Smooth muscle cell of the pulmonary artery (primary cell): ENCODE data around the gene PIK3R6. TPM values are rescaled to one million over a fixed set of nuclear protein-coding genes. Genes with fewer than 3 reads are reported as not detected.

ENCODE experiments used
- total RNA-seq: library from RNA; depleted of rRNA; stranded (reverse); fragments of >200 nt; gene quantifications from 2 replicates; pipeline ENCODE4 v1.2.3, GENCODE V29; 2014

The PIK3R6 gene
- not detected in 2 replicates for total RNA-seq

GRCh38 chr17:8867361-8867981 lies at the start of gene PIK3R6:
Gene PIK3R6, minus strand, starts transcription at chr17:8867674. Its CDS starts 17,880 bp downstream, at chr17:8849794.

DNA sequence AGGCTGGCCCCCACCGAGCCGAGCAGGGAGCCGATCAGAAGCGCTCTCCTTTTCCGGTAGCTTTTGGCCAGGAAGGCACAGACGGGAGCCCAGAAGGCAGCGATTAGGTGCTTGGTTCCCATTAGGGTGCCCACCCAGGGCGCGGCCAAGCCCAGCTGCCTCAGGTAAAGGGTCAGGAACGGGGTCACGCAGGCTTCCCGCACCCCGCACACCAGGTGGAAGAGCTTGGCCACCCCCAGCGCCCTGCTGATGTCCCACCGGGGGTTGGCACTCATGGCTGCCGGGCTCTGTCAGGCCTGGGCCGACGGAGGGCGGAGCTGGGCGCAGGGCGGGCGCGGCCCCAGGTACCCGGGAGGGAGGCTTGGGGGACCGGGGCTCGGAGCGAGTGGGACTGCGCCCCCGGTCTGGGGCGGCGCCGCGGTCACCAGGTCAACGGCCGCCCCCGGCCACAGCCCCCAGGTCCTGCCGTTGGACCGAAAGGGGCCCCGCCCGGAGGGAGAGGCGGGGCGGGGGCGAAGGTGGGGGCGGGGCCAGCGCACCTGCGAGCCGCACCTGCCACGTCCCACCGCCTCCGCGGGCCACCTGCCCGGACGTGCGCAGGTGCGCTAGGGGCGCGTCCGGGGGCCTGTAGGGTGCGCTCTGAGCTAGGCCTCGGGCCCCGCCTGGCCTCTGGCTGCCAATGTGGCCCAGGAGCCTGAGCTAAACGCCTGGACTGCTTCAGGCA lies 68.5 kb downstream of the PIK3R6 start, which contains the start of gene MFSD6L:
MFSD6L (minus strand) TSS at position 520 of the 724 bp plus-strand sequence; CDS start at position 275, 245 bp downstream.

GRCh38 chr17:8758137-8758596 lies 109.3 kb downstream of the PIK3R6 start, which contains the start of gene SPDYE4:
Gene SPDYE4, minus strand, starts transcription at chr17:8758546. Its CDS starts 164 bp downstream, at chr17:8758382.

Other genes with a start within 250 kb of the PIK3R6 start
- 184 and 349 TPM in 2 replicates for gene MYH10, start 236.9 kb downstream of the PIK3R6 start, total RNA-seq
- gene CCDC42, start 122.8 kb downstream of the PIK3R6 start, total RNA-seq = 0.10 and 0.13 TPM in 2 replicates
- not detected in 2 replicates for gene SPDYE4, start 109.1 kb downstream of the PIK3R6 start, total RNA-seq
- gene MFSD6L, start 68.3 kb downstream of the PIK3R6 start, total RNA-seq = not detected in 2 replicates
- gene PIK3R5, start 98.0 kb upstream of the PIK3R6 start, total RNA-seq = 0.07 TPM in 1 of 2 replicates, not detected in the other
- 0.26 and 1.3 TPM in 2 replicates for gene NTN1, start 153.8 kb upstream of the PIK3R6 start, total RNA-seq